C4-2B (cell line): Measurements from ENCODE around the gene ZNF620.
A peak's percentile ranks its signal among the peaks of the same experiment; 100 is the strongest.
"Not testable (repeated sequence)": the region's sequence is repeated elsewhere in the genome, so short reads cannot be mapped to it uniquely, and the experiment has no call there.

Source experiments
- H3K27ac ChIP-seq: fragments of 450-650 bp; 2 replicates; pipeline ENCODE4 v1.5.1; 2017
- ZFX ChIP-seq: fragments of 450-650 bp; IDR thresholded peaks from 2 replicates; pipeline ENCODE4 v1.6.1; 2017
- TF ChIP-seq, protein P1 (sequence below): fragments of 450-650 bp; conservative IDR thresholded peaks from 2 replicates; pipeline ENCODE4 v1.5.1; 2017; ENCODE audit warnings: mild to moderate bottlenecking

Gene ZNF620

DNA sequence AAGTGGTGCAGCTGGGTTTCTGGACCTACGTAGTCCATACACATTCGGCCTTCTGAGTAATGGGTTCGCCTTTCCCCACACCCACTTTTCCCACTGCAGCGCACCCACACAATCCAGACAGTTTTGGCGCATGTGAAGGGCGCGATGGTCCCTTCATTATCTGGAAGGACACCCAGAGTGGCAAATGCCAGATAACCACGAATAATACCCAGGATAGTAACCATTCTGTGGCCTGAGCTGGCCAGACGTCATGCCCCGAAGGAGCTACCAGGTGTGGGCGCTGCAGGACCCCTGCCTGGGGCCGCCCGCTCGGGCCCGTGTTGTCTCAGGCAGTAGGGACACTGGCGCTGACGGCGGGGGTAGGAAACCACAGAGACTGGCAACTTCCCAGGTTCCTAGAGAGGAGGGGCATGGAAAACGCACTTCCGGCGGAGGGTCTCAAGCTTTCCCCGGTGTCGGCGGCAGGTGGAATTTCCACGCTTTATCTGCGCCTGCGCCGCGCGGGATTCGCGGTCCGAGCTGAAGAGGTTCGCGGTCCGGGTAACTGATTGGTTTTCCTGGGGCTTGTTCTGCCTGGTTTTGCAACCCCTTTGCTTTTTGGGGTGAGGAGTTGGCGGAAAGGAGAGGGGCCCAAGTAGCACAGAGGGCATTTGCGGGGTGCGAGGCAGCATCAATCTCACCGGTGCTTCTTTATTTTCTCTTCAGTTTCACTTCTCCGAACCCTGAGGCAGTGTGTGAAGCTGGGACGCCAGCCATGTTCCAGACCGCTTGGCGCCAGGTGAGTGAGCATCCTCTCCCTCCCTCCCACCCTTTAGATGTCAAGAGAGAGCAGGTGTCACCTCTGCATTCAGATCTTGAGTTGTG, at the start of gene ZNF620:
Gene ZNF620 (plus strand): TSS at position 441 of the 864 bp plus-strand sequence. CDS start 314 bp downstream, at position 755.
- TF ChIP-seq, protein P1, sequence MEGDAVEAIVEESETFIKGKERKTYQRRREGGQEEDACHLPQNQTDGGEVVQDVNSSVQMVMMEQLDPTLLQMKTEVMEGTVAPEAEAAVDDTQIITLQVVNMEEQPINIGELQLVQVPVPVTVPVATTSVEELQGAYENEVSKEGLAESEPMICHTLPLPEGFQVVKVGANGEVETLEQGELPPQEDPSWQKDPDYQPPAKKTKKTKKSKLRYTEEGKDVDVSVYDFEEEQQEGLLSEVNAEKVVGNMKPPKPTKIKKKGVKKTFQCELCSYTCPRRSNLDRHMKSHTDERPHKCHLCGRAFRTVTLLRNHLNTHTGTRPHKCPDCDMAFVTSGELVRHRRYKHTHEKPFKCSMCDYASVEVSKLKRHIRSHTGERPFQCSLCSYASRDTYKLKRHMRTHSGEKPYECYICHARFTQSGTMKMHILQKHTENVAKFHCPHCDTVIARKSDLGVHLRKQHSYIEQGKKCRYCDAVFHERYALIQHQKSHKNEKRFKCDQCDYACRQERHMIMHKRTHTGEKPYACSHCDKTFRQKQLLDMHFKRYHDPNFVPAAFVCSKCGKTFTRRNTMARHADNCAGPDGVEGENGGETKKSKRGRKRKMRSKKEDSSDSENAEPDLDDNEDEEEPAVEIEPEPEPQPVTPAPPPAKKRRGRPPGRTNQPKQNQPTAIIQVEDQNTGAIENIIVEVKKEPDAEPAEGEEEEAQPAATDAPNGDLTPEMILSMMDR, result peak; percentile 63
- TF ChIP-seq ZFX, result no peak
- H3K27ac ChIP-seq, result peak within 1 kb of the TSS; percentile 62

DNA sequence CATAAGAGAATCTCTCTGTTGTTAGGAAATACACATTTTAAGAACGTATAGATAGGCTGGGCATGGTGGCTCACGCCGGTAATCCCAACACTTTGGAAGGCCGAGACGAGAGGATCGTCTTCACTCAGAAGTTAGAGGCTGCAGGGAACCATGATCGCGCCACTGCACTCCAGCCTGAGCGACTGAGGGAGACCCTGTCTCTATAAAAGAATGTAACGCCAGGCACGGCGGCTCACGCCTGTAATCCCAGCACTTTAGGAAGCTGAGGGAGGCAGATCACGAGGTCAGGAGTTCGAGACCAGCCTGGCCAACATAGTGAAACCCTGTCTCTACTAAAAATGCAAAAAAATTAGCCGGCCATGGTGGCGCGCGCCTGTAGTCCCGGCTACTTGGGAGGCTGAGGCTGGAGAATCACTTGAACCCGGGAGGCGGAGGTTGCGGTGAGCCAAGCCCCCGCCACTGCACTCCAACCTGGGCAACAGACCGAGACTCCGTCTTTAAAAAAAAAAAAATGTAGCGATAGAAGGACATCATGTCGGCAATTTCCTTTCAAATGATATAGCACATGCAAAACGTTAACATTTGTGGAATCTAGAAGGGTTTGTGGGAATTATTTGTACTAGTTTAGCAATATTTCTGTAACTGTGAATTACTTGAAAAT, 49.4 kb upstream of the ZNF620 start:
- H3K27ac ChIP-seq, result peak overlapping the region; percentile 99
- TF ChIP-seq, protein P1, result no peak
- TF ChIP-seq ZFX, result no peak

DNA sequence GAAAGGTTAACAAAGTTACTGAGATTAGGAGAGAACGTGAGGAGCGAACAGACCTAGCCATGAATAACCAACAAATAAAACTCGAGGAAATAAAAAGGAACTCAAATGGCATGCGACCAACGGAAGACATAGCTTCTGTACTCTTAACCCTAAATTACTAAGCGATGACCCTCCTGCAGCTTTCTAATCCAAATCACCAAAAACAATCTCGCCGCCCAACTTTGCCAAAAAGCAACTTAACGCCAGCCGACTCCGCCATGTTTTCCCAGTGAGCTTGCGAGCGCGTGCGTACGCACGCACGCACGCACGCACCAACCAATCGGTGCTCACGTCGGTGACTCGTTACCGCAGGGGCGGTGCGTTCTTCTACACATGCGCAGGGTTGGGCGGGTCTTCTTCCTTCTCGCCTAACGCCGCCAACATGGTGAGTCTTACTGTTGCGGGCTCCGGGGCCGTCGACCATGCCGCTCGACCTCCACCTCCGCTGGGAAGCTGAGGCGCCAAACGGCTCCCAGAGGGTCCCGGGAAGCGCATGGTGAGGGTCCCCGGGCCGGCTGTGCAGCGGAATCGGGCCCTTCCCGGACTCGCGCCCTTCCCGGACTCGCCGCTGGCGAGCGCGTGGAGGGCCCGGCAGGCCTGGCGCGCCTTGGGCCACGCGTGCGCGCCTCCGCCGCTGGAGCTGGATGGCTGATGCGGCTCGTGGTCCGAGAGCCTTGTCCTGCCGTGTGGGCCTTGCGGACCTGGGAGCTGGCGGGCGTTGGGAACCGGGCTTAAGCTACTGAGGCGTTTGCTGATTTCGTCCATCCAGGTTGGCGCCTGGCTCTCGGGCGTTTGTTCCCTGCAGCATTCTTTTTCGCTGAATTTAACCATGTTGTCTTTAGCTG, 48.7 kb upstream of the ZNF620 start, which contains the start of gene RPL14:
Gene RPL14 (plus strand): TSS at position 400 of the 884 bp plus-strand sequence. CDS start 133 bp downstream, at position 533.
- H3K27ac ChIP-seq, result peak within 1 kb of the TSS; percentile 99
- TF ChIP-seq, protein P1, result no peak
- peak; percentile 96 for TF ChIP-seq ZFX

DNA sequence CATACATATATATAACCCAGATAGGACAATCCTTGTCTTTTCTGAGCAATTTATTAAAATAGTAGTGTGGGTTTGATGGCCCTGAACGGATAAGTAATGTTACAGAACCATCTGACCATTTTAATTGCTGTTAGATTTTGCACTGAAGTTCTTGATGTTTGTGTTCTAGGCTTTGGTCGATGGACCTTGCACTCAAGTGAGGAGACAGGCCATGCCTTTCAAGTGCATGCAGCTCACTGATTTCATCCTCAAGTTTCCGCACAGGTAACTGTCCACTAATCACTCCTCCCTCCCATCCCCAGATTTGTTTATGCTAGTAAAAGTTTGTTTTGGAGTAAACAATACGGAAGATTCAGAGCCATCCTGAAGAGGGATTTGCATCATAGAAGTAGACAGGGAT, 47.4 kb upstream of the ZNF620 start:
- TF ChIP-seq, protein P1, result no peak
- no peak for TF ChIP-seq ZFX
- H3K27ac ChIP-seq, result no peak overlapping the region

DNA sequence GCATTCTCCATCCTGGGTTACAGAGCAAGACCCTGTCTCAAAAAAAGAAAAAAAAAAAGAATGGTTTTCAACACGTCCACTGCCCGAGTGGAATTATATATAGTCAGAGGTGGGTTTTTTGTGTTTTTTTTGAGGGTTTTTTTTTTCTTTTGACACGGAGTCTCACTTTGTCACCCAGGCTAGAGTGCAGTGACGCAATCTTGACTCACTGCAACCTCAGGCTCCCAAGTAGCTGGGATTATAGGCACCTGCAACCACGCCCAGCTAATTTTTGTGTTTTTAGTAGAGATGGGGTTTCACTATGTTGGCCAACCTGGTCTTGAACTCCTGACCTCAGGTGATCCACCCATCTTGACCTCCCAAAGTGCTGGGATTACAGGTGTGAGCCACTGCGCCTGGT, 45.4 kb upstream of the ZNF620 start:
- H3K27ac ChIP-seq, result not testable (repeated sequence)

DNA sequence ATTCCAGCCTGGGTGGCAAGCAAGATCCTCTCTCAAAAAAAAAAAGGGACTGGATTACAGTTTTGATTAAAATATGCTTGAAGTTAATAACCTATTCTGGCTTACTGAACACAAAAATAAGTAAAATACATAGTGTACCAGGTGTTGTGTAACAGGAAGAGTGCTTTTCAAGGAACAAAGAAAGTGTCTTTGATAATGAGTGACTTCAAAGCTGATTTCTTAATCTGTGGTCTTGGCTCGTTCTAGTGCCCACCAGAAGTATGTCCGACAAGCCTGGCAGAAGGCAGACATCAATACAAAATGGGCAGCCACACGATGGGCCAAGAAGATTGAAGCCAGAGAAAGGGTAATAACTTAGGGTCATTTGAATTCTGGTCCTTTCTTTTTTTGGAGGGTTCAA, 44.7 kb upstream of the ZNF620 start:
- no peak overlapping the region for H3K27ac ChIP-seq
- TF ChIP-seq, protein P1, result no peak
- no peak for TF ChIP-seq ZFX

DNA sequence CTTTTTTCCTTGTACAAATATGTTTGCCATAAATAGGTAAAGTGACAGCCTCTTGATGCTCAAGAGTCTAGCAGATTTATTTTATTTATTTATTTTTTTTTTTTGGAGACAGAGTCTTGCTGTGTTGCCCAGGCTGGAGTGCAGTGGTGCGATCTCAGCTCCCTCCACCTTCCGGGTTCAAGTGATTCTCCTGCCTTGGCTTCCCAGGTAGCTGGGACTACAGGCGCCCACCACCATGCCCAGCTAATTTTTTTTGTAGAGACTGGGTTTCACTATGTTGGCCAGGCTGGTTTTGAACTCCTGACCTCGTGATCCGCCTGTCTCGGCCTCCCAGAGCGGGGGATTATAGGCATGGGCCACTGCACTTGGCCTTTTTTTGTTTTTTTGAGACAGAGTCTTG, 43.0 kb upstream of the ZNF620 start:
- H3K27ac ChIP-seq, result not testable (repeated sequence)

DNA sequence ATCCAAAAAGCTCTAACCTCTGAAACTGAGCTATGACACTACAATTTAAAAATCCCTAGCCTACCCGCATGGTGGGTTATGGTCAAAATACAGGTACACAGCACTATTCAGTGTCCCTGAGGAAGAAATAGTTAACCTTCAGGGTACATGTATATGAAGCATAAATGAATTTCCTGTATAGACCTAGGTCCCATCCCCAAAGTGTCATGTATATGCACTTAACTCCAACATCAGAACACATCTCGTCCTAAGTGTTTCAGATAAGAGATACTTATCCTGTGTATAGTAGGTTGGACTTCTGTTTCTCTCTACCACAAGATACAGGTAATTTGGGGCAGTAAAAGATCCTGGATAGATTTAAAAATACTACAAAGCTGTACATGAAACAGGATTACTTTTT, 42.3 kb upstream of the ZNF620 start:
- H3K27ac ChIP-seq, result no peak overlapping the region
- TF ChIP-seq, protein P1, result no peak
- no peak for TF ChIP-seq ZFX
